Adrenal gland (tissue), 12 donors: ENCODE results near the gene GLIPR1. TPM values are rescaled to one million over a fixed set of nuclear protein-coding genes. Genes with fewer than 3 reads are reported as not detected.
A peak's percentile ranks its signal among the peaks of the same experiment; 100 is the strongest.

Experiments
- DNase-seq, 7 donors: peaks; one replicate each; pipeline ENCODE4 v3.0.0-alpha.2; 2019 to 2020
- H3K27ac ChIP-seq, 5 donors: fragments of 200-600 bp; sonication (generic) in 4 of 5; 1 replicate in 3 of 5; 2 replicates in 2 of 5; pipeline versions ENCODE4 v1.5.1 to v1.8.0; 2016 to 2020; ENCODE audit warnings: mild to moderate bottlenecking in 1 of 5
- H3K27me3 ChIP-seq: fragments of 200-600 bp; 2 replicates; pipeline ENCODE4 v1.8.0; 2021
- H3K36me3 ChIP-seq, 2 donors: fragments of 200-600 bp; replicated peaks in 1 of 2; 1 replicate in 1 of 2; 2 replicates in 1 of 2; pipeline versions ENCODE4 v1.5.1 to v1.8.0; 2018 to 2022
- H3K4me1 ChIP-seq, 2 donors: fragments of 200-600 bp; replicated peaks in 1 of 2; 1 replicate in 1 of 2; 2 replicates in 1 of 2; pipeline versions ENCODE4 v1.5.1 to v1.8.0; 2018 to 2021
- H3K4me3 ChIP-seq, 4 donors: fragments of 200-600 bp; sonication (generic) in 3 of 4; one replicate each; pipeline ENCODE4 v1.5.1; 2016 to 2018
- H3K9me3 ChIP-seq, 3 donors: fragments of 200-600 bp; sonication (generic) in 1 of 3; replicated peaks in 1 of 3; 1 replicate in 2 of 3; 2 replicates in 1 of 3; pipeline versions ENCODE4 v1.5.1 to v1.8.0; 2016 to 2021
- POLR2A ChIP-seq, 2 donors: fragments of 450-650 bp; IDR thresholded peaks; one replicate each; pipeline ENCODE4 v1.6.1; 2017; ENCODE audit warnings: antibody characterized with exemption in 2 of 2, mild to moderate bottlenecking in 2 of 2, moderate library complexity in 1 of 2
- WGBS, 4 donors: extraction: QIAGEN DNeasy Blood & Tissue Kit in 2 of 4; methylation state at CpG; one replicate each; pipeline versions ENCODE4 v1.1.5 to v1.1.7; 2013 to 2017; 5-methylcytosine and 5-hydroxymethylcytosine counted together
- intact Hi-C, 2 donors: fragments of 100-400 bp; cut with DNase I; formaldehyde crosslinking; loops; one replicate each; pipeline versions ENCODE4 v1.14.1 to v1.15.0; 2022 to 2023
- polyA plus RNA-seq, 3 donors: library from polyadenylated mRNA; stranded (reverse); fragments of 200-250 nt in 2 of 3; fragments of 350-450 nt in 1 of 3; fragmentation: Illumina TruSeq in 1 of 3; extraction: RNeasy Lipid Tissue Mini Kit (QIAGEN cat#74804) in 1 of 3; gene quantifications; one replicate each; pipeline ENCODE4 v1.2.3, GENCODE V29; 2013 to 2014
- total RNA-seq, 9 donors: library from RNA; depleted of rRNA in 4 of 9; stranded (reverse); fragments of >200 nt in 4 of 9; fragments of 120-200 nt in 1 of 9; fragmentation: NEBNext Ultra II Directional in 1 of 9; extraction: Animal tissue kit (Norgen Biotek cat#: 25700) in 1 of 9; gene quantifications; one replicate each; pipeline versions ENCODE4 v1.1.0 to v1.2.4, GENCODE V29; 2013 to 2023
- TF ChIP-seq, protein P1 (sequence below), 6 experiments: fragments of 450-650 bp in 4 of 6; fragments of 200-600 bp in 2 of 6; sonication (generic) in 1 of 6; IDR thresholded peaks; 1 replicate in 5 of 6; 2 replicates in 1 of 6; pipeline versions ENCODE4 v1.5.1 to v1.8.0; 2016 to 2021; ENCODE audit warnings: antibody characterized with exemption in 6 of 6, mild to moderate bottlenecking in 2 of 6, moderate library complexity in 1 of 6
- donor health status: healthy with polysubstance abuse.
- donor health status: Bipolar disorder and iron deficiency.
- donor health status: DM: yes; HTN: yes; CAD: no.
- donor health status: DM: no; HTN: no; CAD: no.
- donor health status: DM: no; HTN: no; CAD: no.
- donor health status: DM: yes; HTN: yes; CAD: no.

Gene GLIPR1
- total and polyA plus RNA-seq, 12 donors, result 5.6 to 48.5 (median 22.4) TPM

DNA sequence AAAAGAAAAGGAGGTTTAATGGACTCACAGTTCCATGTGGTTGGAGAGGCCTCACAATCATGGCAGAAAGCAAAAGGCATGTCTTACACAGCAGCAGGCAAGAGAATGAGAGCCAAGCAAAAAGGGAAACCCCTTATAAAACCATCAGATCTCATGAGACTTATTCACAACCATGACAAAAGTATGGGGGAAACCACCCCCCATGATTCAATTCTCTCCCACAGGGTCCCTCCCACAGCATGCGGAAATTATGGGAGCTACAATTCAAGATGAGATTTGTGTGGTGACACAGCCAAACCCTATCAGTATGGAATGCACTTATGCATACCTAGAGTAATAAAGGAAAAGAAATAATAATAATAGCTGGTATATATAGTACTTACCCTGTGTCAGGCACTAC, 4.5 kb upstream of the GLIPR1 start:
- H3K9me3 ChIP-seq, result peaks cover 0 to 5% (median 0%) of the 10 kb centered on the region in 3 donors
- no peak overlapping the region for H3K27ac ChIP-seq
- TF ChIP-seq POLR2A (IDR thresholded peaks at IDR 0.05), result no peak
- TF ChIP-seq, protein P1, sequence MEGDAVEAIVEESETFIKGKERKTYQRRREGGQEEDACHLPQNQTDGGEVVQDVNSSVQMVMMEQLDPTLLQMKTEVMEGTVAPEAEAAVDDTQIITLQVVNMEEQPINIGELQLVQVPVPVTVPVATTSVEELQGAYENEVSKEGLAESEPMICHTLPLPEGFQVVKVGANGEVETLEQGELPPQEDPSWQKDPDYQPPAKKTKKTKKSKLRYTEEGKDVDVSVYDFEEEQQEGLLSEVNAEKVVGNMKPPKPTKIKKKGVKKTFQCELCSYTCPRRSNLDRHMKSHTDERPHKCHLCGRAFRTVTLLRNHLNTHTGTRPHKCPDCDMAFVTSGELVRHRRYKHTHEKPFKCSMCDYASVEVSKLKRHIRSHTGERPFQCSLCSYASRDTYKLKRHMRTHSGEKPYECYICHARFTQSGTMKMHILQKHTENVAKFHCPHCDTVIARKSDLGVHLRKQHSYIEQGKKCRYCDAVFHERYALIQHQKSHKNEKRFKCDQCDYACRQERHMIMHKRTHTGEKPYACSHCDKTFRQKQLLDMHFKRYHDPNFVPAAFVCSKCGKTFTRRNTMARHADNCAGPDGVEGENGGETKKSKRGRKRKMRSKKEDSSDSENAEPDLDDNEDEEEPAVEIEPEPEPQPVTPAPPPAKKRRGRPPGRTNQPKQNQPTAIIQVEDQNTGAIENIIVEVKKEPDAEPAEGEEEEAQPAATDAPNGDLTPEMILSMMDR (IDR thresholded peaks at IDR 0.05), result no peak
- 91 to 100% (median 95%) methylated on average over 1 of the region's 1 CpG for WGBS, 4 donors
- intact Hi-C loops, result no loop called here
- DNase-seq, result no peak
- no peak overlapping the region for H3K4me3 ChIP-seq
- no peaks in the 10 kb centered on the region for H3K36me3 ChIP-seq
- H3K4me1 ChIP-seq, result peaks cover 0 to 11% of the 10 kb centered on the region in 2 donors
- H3K27me3 ChIP-seq, result no peaks in the 10 kb centered on the region

GRCh38 chr12:75477137-75477536, 3.4 kb upstream of the GLIPR1 start:
- H3K27ac ChIP-seq, result no peak overlapping the region
- H3K27me3 ChIP-seq, result no peaks in the 10 kb centered on the region
- WGBS, 4 donors, result 63 to 69% (median 66%) methylated on average over 2 of the region's 2 CpGs
- no peaks in the 10 kb centered on the region for H3K36me3 ChIP-seq
- H3K4me3 ChIP-seq, result no peak overlapping the region
- peaks cover 0 to 5% (median 0%) of the 10 kb centered on the region in 3 donors for H3K9me3 ChIP-seq
- intact Hi-C loops, result no loop called here
- DNase-seq, result no peak
- TF ChIP-seq, protein P1 (IDR thresholded peaks at IDR 0.05), result no peak
- H3K4me1 ChIP-seq, result peaks cover 0 to 15% of the 10 kb centered on the region in 2 donors

DNA sequence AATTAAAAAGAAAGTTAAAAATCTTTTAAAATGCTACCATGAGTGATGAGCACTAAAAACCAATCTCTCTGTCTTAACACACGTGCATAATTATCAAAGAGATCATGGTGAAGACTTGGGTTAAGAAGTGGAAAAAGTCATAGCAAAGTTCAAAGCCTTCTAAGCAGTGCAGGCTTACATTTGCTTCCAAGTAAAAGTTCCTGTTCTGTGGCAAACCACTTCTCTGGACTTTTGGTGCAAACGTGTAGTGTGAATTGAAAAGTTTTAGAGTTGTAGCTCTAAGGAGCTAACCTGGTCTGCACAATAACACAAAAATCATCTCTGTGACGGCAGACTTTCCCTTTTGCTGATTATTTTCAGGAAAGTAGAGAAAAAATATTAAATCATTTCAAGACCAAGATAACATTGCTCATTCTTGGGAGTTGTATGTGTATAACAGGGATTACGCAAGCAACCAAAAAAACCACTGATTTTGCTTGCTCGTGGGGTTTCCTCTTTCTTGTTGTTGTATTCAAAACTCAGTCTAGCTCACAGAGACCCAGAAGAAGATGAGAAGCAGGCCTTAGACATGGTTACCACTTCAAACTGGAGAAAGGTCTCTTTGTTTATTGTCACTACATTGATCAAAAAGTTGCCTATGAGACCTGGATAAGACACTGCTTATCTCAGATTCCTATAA, 2.3 kb upstream of the GLIPR1 start:
- no peaks in the 10 kb centered on the region for H3K36me3 ChIP-seq
- intact Hi-C loops, result no loop called here
- peak overlapping the region in 2 of 5 donors; percentile 2 to 7 for H3K27ac ChIP-seq
- H3K27me3 ChIP-seq, result no peaks in the 10 kb centered on the region
- peaks cover 0 to 17% of the 10 kb centered on the region in 2 donors for H3K4me1 ChIP-seq
- H3K9me3 ChIP-seq, result peaks cover 0 to 5% (median 0%) of the 10 kb centered on the region in 3 donors
- no peak for TF ChIP-seq POLR2A (IDR thresholded peaks at IDR 0.05)
- TF ChIP-seq, protein P1 (IDR thresholded peaks at IDR 0.05), result no peak
- no peak overlapping the region for H3K4me3 ChIP-seq
- WGBS, 4 donors, result 49 to 61% (median 51%) methylated on average over 5 of the region's 5 CpGs
- no peak for DNase-seq

GRCh38 chr12:75479963-75480461, 543 bp upstream of the GLIPR1 start:
- Histone ChIP-seq H3K4me1 (peaks cover 0 to 25% of the 10 kb centered on the region in 2 donors), H3K27me3 (no peaks in the 10 kb centered on the region), H3K27ac (peak overlapping the region; percentile 17 to 90 (median 68)), H3K4me3 (peak overlapping the region in 2 of 4 donors; percentile 14 to 84), H3K36me3 (no peaks in the 10 kb centered on the region), H3K9me3 (peaks cover 0 to 3% (median 0%) of the 10 kb centered on the region in 3 donors)
- WGBS, 4 donors, result 4 to 18% (median 9%) methylated on average over 2 of the region's 2 CpGs
- no peak for DNase-seq
- TF ChIP-seq POLR2A (IDR thresholded peaks at IDR 0.05), result no peak
- TF ChIP-seq, protein P1 (IDR thresholded peaks at IDR 0.05), result no peak
- intact Hi-C loops, result no loop called here
